CD4-positive, alpha-beta T cell (primary cell): ENCODE data around the gene LTB4R. TPM values are rescaled to one million over a fixed set of nuclear protein-coding genes. Genes with fewer than 3 reads are reported as not detected.

Source experiments
- ATAC-seq: fragments of 200-7000 bp; cut with Tn5 transposase; one replicate; pipeline ENCODE4 v1.10.0; 2022; ENCODE audit warnings: mild to moderate bottlenecking; ENCODE audit not compliant: poor library complexity
- CTCF ChIA-PET: fragments of 350-600 bp; sonication (Branson Sonifier 250); formaldehyde crosslinking; loops from one replicate; lab custom pipeline; 2021; ENCODE audit warnings: antibody characterized with exemption, inconsistent platforms; lab: Charles Lee
- POLR2A ChIA-PET: fragments of 350-600 bp; sonication (Branson Sonifier 250); formaldehyde crosslinking; loops from one replicate; lab custom pipeline; 2021; ENCODE audit warnings: antibody characterized with exemption, inconsistent platforms; lab: Charles Lee
- DNase-seq, 14 experiments: peaks; one replicate each; pipeline ENCODE4 v3.0.0-alpha.2; 2013 to 2020; ENCODE audit warnings: mixed read lengths in 2 of 14
- H3K27ac ChIP-seq, 2 donors: one replicate each; pipeline versions ENCODE4 v1.5.1 to v1.7.0; 2013; ENCODE audit warnings: low read length in 2 of 2, low read depth in 1 of 2, mild to moderate bottlenecking in 1 of 2
- H3K27me3 ChIP-seq, 2 experiments: 1 replicate in 1 of 2; 2 replicates in 1 of 2; pipeline versions ENCODE4 v1.6.1 to v1.7.0; 2013; ENCODE audit warnings: low read length in 2 of 2, control low read depth in 1 of 2, mild to moderate bottlenecking in 1 of 2, moderate library complexity in 1 of 2; ENCODE audit not compliant: insufficient read depth in 2 of 2, control insufficient read depth in 1 of 2
- H3K36me3 ChIP-seq: one replicate; pipeline ENCODE4 v1.6.1; 2013; ENCODE audit warnings: low read length, control low read depth; ENCODE audit not compliant: insufficient read depth
- H3K4me1 ChIP-seq: one replicate; pipeline ENCODE4 v1.6.1; 2013; ENCODE audit warnings: low read length, control low read depth; ENCODE audit not compliant: insufficient read depth
- H3K4me3 ChIP-seq: one replicate; pipeline ENCODE4 v1.5.1; 2013; ENCODE audit warnings: mild to moderate bottlenecking, low read length, moderate library complexity
- H3K9me3 ChIP-seq, 2 experiments: 1 replicate in 1 of 2; 2 replicates in 1 of 2; pipeline versions ENCODE4 v1.6.1 to v1.7.0; 2013; ENCODE audit warnings: low read length in 2 of 2, mild to moderate bottlenecking in 2 of 2, control low read depth in 1 of 2, moderate library complexity in 1 of 2; ENCODE audit not compliant: control insufficient read depth in 1 of 2, insufficient read depth in 1 of 2
- H3K27ac Mint-ChIP-seq: one replicate; pipeline ENCODE4 v1.8.0; 2020; ENCODE audit warnings: mixed read lengths
- H3K27me3 Mint-ChIP-seq: one replicate; pipeline ENCODE4 v1.8.0; 2021; ENCODE audit warnings: mixed read lengths
- H3K36me3 Mint-ChIP-seq: one replicate; pipeline ENCODE4 v1.8.0; 2021; ENCODE audit warnings: low read depth, mixed read lengths
- H3K4me1 Mint-ChIP-seq: one replicate; pipeline ENCODE4 v1.8.0; 2021; ENCODE audit warnings: low read depth, mixed read lengths
- H3K4me3 Mint-ChIP-seq: one replicate; pipeline ENCODE4 v1.8.0; 2020; ENCODE audit warnings: mild to moderate bottlenecking, mixed read lengths
- H3K9me3 Mint-ChIP-seq: one replicate; pipeline ENCODE4 v1.8.0; 2020; ENCODE audit warnings: mixed read lengths
- CTCF ChIP-seq: fragments of 200-600 bp; IDR thresholded peaks from one replicate; pipeline ENCODE4 v1.8.0; 2022; ENCODE audit warnings: antibody characterized with exemption, mild to moderate bottlenecking
- intact Hi-C, 2 experiments: fragments of 100-400 bp; cut with DNase I in 1 of 2; cut with micrococcal nuclease in 1 of 2; formaldehyde crosslinking; loops; one replicate each; pipeline versions ENCODE4 v1.15.1 to v1.9.0; 2023 to 2025; cut with DNase I, micrococcal nuclease
- total RNA-seq, 174 experiments: library from RNA in 2 of 174; stranded (reverse) in 2 of 174; gene quantifications; one replicate each; pipeline ENCODE4 v1.2.3 and lab custom pipeline; 2021 to 2026

Gene LTB4R
- total RNA-seq, 2 experiments from 2014 or later: 15.6 to 18.3 TPM

GRCh38 chr14:24284501-24285035, 26.7 kb upstream of the LTB4R start:
- intact Hi-C loops: no loop called here
- H3K27ac Mint-ChIP-seq: no peak overlapping the region
- H3K9me3 Mint-ChIP-seq: no peaks in the 10 kb centered on the region
- ATAC-seq (no peak), DNase-seq (no peak)
- H3K36me3 Mint-ChIP-seq: peaks cover 4% of the 10 kb centered on the region
- no peaks in the 10 kb centered on the region for H3K27me3 Mint-ChIP-seq
- Histone ChIP-seq H3K4me3 (no peak overlapping the region), H3K4me1 (peaks cover 10% of the 10 kb centered on the region), H3K27me3 (no peaks in the 10 kb centered on the region), H3K36me3 (peaks cover 3% of the 10 kb centered on the region), H3K27ac (no peak overlapping the region), H3K9me3 (no peaks in the 10 kb centered on the region)
- ChIA-PET POLR2A (interaction anchor here (0.5 kb wide), 1 partner anchor 40 kb away, joined by 4 read pairs; no protein-coding TSS in a partner anchor), CTCF (no interaction called here)
- H3K4me3 Mint-ChIP-seq: no peak overlapping the region
- peaks cover 9% of the 10 kb centered on the region for H3K4me1 Mint-ChIP-seq
- no peak for TF ChIP-seq CTCF

- Histone ChIP-seq H3K27me3 (no peaks in the 10 kb centered on the region), H3K9me3 (no peaks in the 10 kb centered on the region), H3K36me3 (peaks cover 10% of the 10 kb centered on the region), H3K27ac (no peak overlapping the region), H3K4me1 (peaks cover 6% of the 10 kb centered on the region), H3K4me3 (no peak overlapping the region)
- H3K4me1 Mint-ChIP-seq: peaks cover 1% of the 10 kb centered on the region
- no peak overlapping the region for H3K27ac Mint-ChIP-seq
- ChIA-PET POLR2A (no interaction called here), CTCF (no interaction called here)
- ATAC-seq: no peak
- no peak for TF ChIP-seq CTCF
- DNase-seq: no peak
- no peaks in the 10 kb centered on the region for H3K27me3 Mint-ChIP-seq
- intact Hi-C loops: no loop called here
- no peaks in the 10 kb centered on the region for H3K9me3 Mint-ChIP-seq
- peaks cover 12% of the 10 kb centered on the region for H3K36me3 Mint-ChIP-seq
- H3K4me3 Mint-ChIP-seq: no peak overlapping the region
Measured at GRCh38 chr14:24285351-24285750, 26.0 kb upstream of the LTB4R start.

GRCh38 chr14:24286996-24287395, 24.3 kb upstream of the LTB4R start:
- Mint-ChIP-seq H3K27ac (no peak overlapping the region), H3K36me3 (peaks cover 26% of the 10 kb centered on the region), H3K9me3 (no peaks in the 10 kb centered on the region), H3K4me1 (no peaks in the 10 kb centered on the region), H3K4me3 (no peak overlapping the region), H3K27me3 (no peaks in the 10 kb centered on the region)
- intact Hi-C loops: no loop called here
- ATAC-seq (no peak), DNase-seq (no peak)
- CTCF ChIA-PET: no interaction called here
- Histone ChIP-seq H3K4me3 (no peak overlapping the region), H3K4me1 (peaks cover 5% of the 10 kb centered on the region), H3K27ac (no peak overlapping the region), H3K36me3 (peaks cover 26% of the 10 kb centered on the region), H3K27me3 (no peaks in the 10 kb centered on the region), H3K9me3 (no peaks in the 10 kb centered on the region)
- TF ChIP-seq CTCF: no peak
- POLR2A ChIA-PET: no interaction called here
